ENCODE data around the gene SORCS1. TPM values are rescaled to one million over a fixed set of nuclear protein-coding genes. Genes with fewer than 3 reads are reported as not detected.

The SORCS1 gene
- total RNA-seq, 1 experiment from 2014 or later, result not detected

GRCh38 chr10:106626371-106626770 lies 538.1 kb downstream of the SORCS1 start:
- BruUV-seq (replicated peaks), result no TSS peak
- Histone ChIP-seq H3K9me3 (ENCODE audit: control insufficient read depth in 1 of 2, insufficient read depth in 1 of 2, low read depth in 1 of 2, low read length in 2 of 2) (peaks cover 5 to 9% of the 10 kb centered on the region in 2 experiments; a peak in 3 of 4 replicates), H3K79me2 (ENCODE audit: insufficient read depth, low read length) (no peaks in the 10 kb centered on the region), H3K4me2 (ENCODE audit: low read length) (no peak overlapping the region), H3K4me3 (replicated peaks in 1 of 2; ENCODE audit: low read depth in 1 of 2, low read length in 2 of 2) (no peak overlapping the region), H2AFZ (ENCODE audit: low read depth, low read length, poor library complexity, severe bottlenecking) (no peak overlapping the region), H3K36me3 (ENCODE audit: control insufficient read depth in 1 of 2, insufficient read depth in 2 of 2, low read length in 2 of 2) (no peaks in the 10 kb centered on the region), H3K9me2 (ENCODE audit: insufficient read depth) (no peaks in the 10 kb centered on the region), H3K27me3 (ENCODE audit: insufficient read depth, low read length) (no peaks in the 10 kb centered on the region), H4K20me1 (ENCODE audit: insufficient read depth) (no peaks in the 10 kb centered on the region), H3K27ac (ENCODE audit: low read depth, low read length) (no peak overlapping the region), H3K4me1 (ENCODE audit: control insufficient read depth in 1 of 2, insufficient read depth in 2 of 2, low read length in 2 of 2) (no peaks in the 10 kb centered on the region), H3K9ac (ENCODE audit: low read length) (no peak overlapping the region)
- CTCF ChIA-PET, result no interaction called here
- intact Hi-C loops (cut with micrococcal nuclease), result no loop called here
- RAD21 ChIA-PET (ENCODE audit: low non-redundant PET in 1 of 2, low total read pairs in 2 of 2, uncharacterized antibody in 2 of 2, unreplicated experiment in 2 of 2), result no interaction called here
- no peak for TF ChIP-seq POLR2A (IDR thresholded peaks at IDR 0.05; ENCODE audit: borderline replicate concordance, extremely low read depth, insufficient read depth, insufficient read length)
- no peak for TF ChIP-seq SRF (IDR thresholded peaks at IDR 0.05; ENCODE audit: low read depth)
- TF ChIP-seq POLR2AphosphoS5 (IDR thresholded peaks at IDR 0.05; ENCODE audit: low read depth, low read length), result no peak
- no peak for TF ChIP-seq SP1 (IDR thresholded peaks at IDR 0.05; ENCODE audit: low read depth)
- no peak for TF ChIP-seq TCF7L2 (IDR thresholded peaks at IDR 0.05; ENCODE audit: borderline replicate concordance, extremely low read depth, insufficient read depth, insufficient read length)
- TF ChIP-seq EGR1 (IDR thresholded peaks at IDR 0.05; ENCODE audit: low read depth), result no peak
- no peak for TF ChIP-seq EZH2phosphoT487 (IDR thresholded peaks at IDR 0.05; ENCODE audit: borderline replicate concordance)
- TF ChIP-seq CTCF (IDR thresholded peaks at IDR 0.05 in 2 of 3, conservative IDR thresholded peaks at IDR 0.05 in 1 of 3; ENCODE audit: borderline replicate concordance in 1 of 3, insufficient read depth in 1 of 3, low read depth in 2 of 3, low read length in 2 of 3), result no peak
- TF ChIP-seq CBX3 (IDR thresholded peaks at IDR 0.05; ENCODE audit: low read depth), result no peak
- no peak for TF ChIP-seq SIN3A (IDR thresholded peaks at IDR 0.05; ENCODE audit: low read depth)
- TF ChIP-seq ZFX (IDR thresholded peaks at IDR 0.05), result no peak
- TF ChIP-seq ATF3 (IDR thresholded peaks at IDR 0.05), result no peak
- DNase-seq (ENCODE audit: low read depth, low spot score), result no peak
- ATAC-seq, result no peak
- POLR2A ChIA-PET, result no interaction called here

Data from HCT116 (cell line).